SK-N-MC (cell line): ENCODE measurements around the gene SLC38A10.

ENCODE experiments used
- EZH2 ChIP-seq: fragments of 200-600 bp; sonication (generic); IDR thresholded peaks from one replicate; pipeline ENCODE4 v1.6.1; 2017; ENCODE audit warnings: antibody characterized with exemption
- POLR2AphosphoS5 ChIP-seq: IDR thresholded peaks from 2 replicates; pipeline ENCODE4 v1.6.1; 2012; ENCODE audit warnings: mild to moderate bottlenecking, low read depth, low read length, borderline replicate concordance

GRCh38 chr17:81251094-81251708 is 43.9 kb downstream of the SLC38A10 start:
- TF ChIP-seq POLR2AphosphoS5, result no peak
- no peak for TF ChIP-seq EZH2
